ENCODE measurements around the gene CYLD.

The CYLD gene

DNA sequence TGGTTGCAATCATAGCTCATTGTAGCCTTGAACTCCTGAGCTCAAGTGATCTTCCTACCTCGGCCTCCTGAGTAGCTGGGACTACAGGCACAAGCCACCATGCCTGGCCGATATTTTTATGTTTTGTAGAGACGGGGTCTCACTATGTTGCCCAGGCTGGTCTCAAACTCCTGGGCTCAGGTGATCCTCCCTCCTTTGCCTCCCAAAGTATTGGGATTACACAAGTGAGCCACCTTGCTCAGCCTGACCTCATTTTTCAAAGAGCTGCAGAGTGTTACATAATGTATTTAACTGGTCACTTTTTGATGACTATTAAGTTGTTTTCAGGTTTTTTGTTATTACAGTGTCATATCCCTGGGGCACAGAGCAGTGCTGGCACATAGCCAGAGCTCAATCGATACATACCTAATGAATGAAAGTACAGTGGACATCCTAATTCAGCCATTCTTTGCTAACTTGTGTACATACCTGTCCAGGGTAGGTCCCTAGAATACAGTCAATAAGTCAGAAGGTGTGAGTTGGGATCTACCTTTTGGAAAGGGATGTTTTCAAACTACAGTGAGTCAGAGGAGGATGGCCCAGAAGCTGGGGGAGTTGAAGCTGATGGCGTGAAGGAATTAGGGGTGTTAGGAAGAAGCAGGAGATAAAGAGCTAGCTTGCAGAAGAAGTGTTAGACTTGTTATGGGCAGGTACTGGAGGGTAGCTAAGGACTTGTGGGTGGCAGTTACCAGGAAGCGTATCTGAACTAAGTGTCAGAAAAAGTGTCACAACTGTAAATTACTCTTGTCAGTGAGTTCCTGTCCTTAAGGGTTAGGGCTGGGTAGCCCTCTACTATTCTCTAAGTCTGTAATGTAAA lies 20.1 kb upstream of the CYLD start:
- no peak overlapping the region for H3K27ac ChIP-seq (replicated peaks)
- TF ChIP-seq REST (IDR thresholded peaks at IDR 0.05; ENCODE audit: insufficient replicate concordance, low read depth) (no peak), POLR2AphosphoS5 (IDR thresholded peaks at IDR 0.05; ENCODE audit: low read depth) (no peak), GABPA (IDR thresholded peaks at IDR 0.05; ENCODE audit: low read depth) (no peak), SPI1 (IDR thresholded peaks at IDR 0.05; ENCODE audit: borderline replicate concordance, low read depth) (no peak)
- TF ChIP-seq, protein P1, sequence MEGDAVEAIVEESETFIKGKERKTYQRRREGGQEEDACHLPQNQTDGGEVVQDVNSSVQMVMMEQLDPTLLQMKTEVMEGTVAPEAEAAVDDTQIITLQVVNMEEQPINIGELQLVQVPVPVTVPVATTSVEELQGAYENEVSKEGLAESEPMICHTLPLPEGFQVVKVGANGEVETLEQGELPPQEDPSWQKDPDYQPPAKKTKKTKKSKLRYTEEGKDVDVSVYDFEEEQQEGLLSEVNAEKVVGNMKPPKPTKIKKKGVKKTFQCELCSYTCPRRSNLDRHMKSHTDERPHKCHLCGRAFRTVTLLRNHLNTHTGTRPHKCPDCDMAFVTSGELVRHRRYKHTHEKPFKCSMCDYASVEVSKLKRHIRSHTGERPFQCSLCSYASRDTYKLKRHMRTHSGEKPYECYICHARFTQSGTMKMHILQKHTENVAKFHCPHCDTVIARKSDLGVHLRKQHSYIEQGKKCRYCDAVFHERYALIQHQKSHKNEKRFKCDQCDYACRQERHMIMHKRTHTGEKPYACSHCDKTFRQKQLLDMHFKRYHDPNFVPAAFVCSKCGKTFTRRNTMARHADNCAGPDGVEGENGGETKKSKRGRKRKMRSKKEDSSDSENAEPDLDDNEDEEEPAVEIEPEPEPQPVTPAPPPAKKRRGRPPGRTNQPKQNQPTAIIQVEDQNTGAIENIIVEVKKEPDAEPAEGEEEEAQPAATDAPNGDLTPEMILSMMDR (IDR thresholded peaks at IDR 0.05; ENCODE audit: insufficient read depth, low read length) = no peak
- DNase-seq (ENCODE audit: low read depth in 1 of 2, low spot score in 1 of 2) = no peak

GRCh38 chr16:50722405-50722737 lies 19.5 kb upstream of the CYLD start:
- Histone ChIP-seq H3K27me3 (ENCODE audit: insufficient read depth, poor library complexity, severe bottlenecking) (no peaks in the 10 kb centered on the region), H3K27ac (replicated peaks) (no peak overlapping the region), H3K4me3 (replicated peaks; ENCODE audit: insufficient read depth, low read length) (no peak overlapping the region)
- DNase-seq (ENCODE audit: low read depth in 1 of 2, low spot score in 1 of 2) = no peak
- TF ChIP-seq GABPA (IDR thresholded peaks at IDR 0.05; ENCODE audit: low read depth) (no peak), SPI1 (IDR thresholded peaks at IDR 0.05; ENCODE audit: borderline replicate concordance, low read depth) (no peak), REST (IDR thresholded peaks at IDR 0.05; ENCODE audit: insufficient replicate concordance, low read depth) (no peak), POLR2AphosphoS5 (IDR thresholded peaks at IDR 0.05; ENCODE audit: low read depth) (no peak)
- TF ChIP-seq, protein P1 (IDR thresholded peaks at IDR 0.05; ENCODE audit: insufficient read depth, low read length) = no peak

More for the DNA sequence above, 20.1 kb upstream of the CYLD start:
- H3K4me3 ChIP-seq (replicated peaks; ENCODE audit: insufficient read depth, low read length) = no peak overlapping the region
- no peaks in the 10 kb centered on the region for H3K27me3 ChIP-seq (ENCODE audit: insufficient read depth, poor library complexity, severe bottlenecking)

DNA sequence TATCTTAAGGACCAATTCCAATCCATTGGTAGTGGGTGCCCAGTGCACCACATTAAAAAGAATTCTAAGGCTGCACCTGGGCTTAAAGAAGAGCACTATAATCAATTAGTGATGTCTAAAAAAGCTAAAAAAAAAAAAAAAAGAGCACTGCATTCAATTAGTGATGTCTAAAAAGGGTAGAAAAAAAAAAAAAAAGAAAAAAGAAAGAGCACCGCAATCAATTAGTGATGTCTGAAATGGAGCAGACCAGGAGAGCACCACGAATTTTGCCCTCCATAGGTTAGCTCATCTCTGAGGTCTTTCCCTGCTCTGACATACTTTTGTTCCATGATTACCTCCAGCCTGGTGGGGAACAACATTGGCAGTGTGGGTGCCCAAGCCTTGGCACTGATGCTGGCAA lies 18.9 kb upstream of the CYLD start:
- Histone ChIP-seq H3K27me3 (ENCODE audit: insufficient read depth, poor library complexity, severe bottlenecking) (no peaks in the 10 kb centered on the region), H3K4me3 (replicated peaks; ENCODE audit: insufficient read depth, low read length) (no peak overlapping the region), H3K27ac (replicated peaks) (no peak overlapping the region)
- TF ChIP-seq, protein P1 (IDR thresholded peaks at IDR 0.05; ENCODE audit: insufficient read depth, low read length) = no peak
- TF ChIP-seq SPI1 (IDR thresholded peaks at IDR 0.05; ENCODE audit: borderline replicate concordance, low read depth) = no peak
- no peak for TF ChIP-seq POLR2AphosphoS5 (IDR thresholded peaks at IDR 0.05; ENCODE audit: low read depth)
- no peak for TF ChIP-seq REST (IDR thresholded peaks at IDR 0.05; ENCODE audit: insufficient replicate concordance, low read depth)
- TF ChIP-seq GABPA (IDR thresholded peaks at IDR 0.05; ENCODE audit: low read depth) = no peak
- no peak for DNase-seq (ENCODE audit: low read depth in 1 of 2, low spot score in 1 of 2)
